ENCODE data around the gene ATRNL1. TPM values are rescaled to one million over a fixed set of nuclear protein-coding genes. Genes with fewer than 3 reads are reported as not detected.

Gene ATRNL1
- total RNA-seq, 4 donors from 2014 or later: 137 to 431 (median 202) TPM

- H3K9me3 ChIP-seq: no peaks in the 10 kb centered on the region
- no peaks in the 10 kb centered on the region for H3K4me1 ChIP-seq
- intact Hi-C loops (cut with DNase I; ENCODE audit: low total_unique reads): no loop called here
- H3K27me3 ChIP-seq: no peaks in the 10 kb centered on the region
- TF ChIP-seq CTCF (IDR thresholded peaks at IDR 0.05) (no peak), POLR2A (IDR thresholded peaks at IDR 0.05) (no peak)
- H3K4me3 ChIP-seq: no peak overlapping the region
- DNase-seq: no peak
- no peak overlapping the region for H3K27ac ChIP-seq
- no peaks in the 10 kb centered on the region for H3K36me3 ChIP-seq
These were observed 560.3 kb downstream of the ATRNL1 start for GRCh38 chr10:115653473-115653872.

GRCh38 chr10:115654961-115655360, 561.8 kb downstream of the ATRNL1 start:
- Histone ChIP-seq H3K4me3 (no peak overlapping the region), H3K27ac (no peak overlapping the region), H3K27me3 (no peaks in the 10 kb centered on the region), H3K36me3 (no peaks in the 10 kb centered on the region), H3K9me3 (no peaks in the 10 kb centered on the region), H3K4me1 (no peaks in the 10 kb centered on the region)
- intact Hi-C loops (cut with DNase I; ENCODE audit: low total_unique reads): no loop called here
- no peak for TF ChIP-seq CTCF (IDR thresholded peaks at IDR 0.05)
- no peak for TF ChIP-seq POLR2A (IDR thresholded peaks at IDR 0.05)
- no peak for DNase-seq

GRCh38 chr10:115657161-115657860, 564.1 kb downstream of the ATRNL1 start:
- intact Hi-C loops (cut with DNase I; ENCODE audit: low total_unique reads): no loop called here
- TF ChIP-seq CTCF (IDR thresholded peaks at IDR 0.05) (no peak), POLR2A (IDR thresholded peaks at IDR 0.05) (no peak)

GRCh38 chr10:115659616-115660015, 566.5 kb downstream of the ATRNL1 start:
- H3K27ac ChIP-seq: no peak overlapping the region
- intact Hi-C loops (cut with DNase I; ENCODE audit: low total_unique reads): no loop called here
- DNase-seq: no peak
- no peaks in the 10 kb centered on the region for H3K4me1 ChIP-seq
- TF ChIP-seq CTCF (IDR thresholded peaks at IDR 0.05) (no peak), POLR2A (IDR thresholded peaks at IDR 0.05) (no peak)
- no peaks in the 10 kb centered on the region for H3K9me3 ChIP-seq
- no peaks in the 10 kb centered on the region for H3K27me3 ChIP-seq
- H3K36me3 ChIP-seq: no peaks in the 10 kb centered on the region
- H3K4me3 ChIP-seq: no peak overlapping the region

More at GRCh38 chr10:115657161-115657860, 564.1 kb downstream of the ATRNL1 start:
- Histone ChIP-seq H3K27me3 (no peaks in the 10 kb centered on the region), H3K4me1 (no peaks in the 10 kb centered on the region), H3K36me3 (no peaks in the 10 kb centered on the region), H3K9me3 (no peaks in the 10 kb centered on the region), H3K27ac (no peak overlapping the region), H3K4me3 (no peak overlapping the region)
- no peak for DNase-seq

- H3K27me3 ChIP-seq: no peaks in the 10 kb centered on the region
- no peak overlapping the region for H3K27ac ChIP-seq
- TF ChIP-seq POLR2A (IDR thresholded peaks at IDR 0.05) (no peak), CTCF (IDR thresholded peaks at IDR 0.05) (no peak)
- no peak overlapping the region for H3K4me3 ChIP-seq
- intact Hi-C loops (cut with DNase I; ENCODE audit: low total_unique reads): no loop called here
- H3K9me3 ChIP-seq: no peaks in the 10 kb centered on the region
- H3K4me1 ChIP-seq: no peaks in the 10 kb centered on the region
- DNase-seq: no peak
- H3K36me3 ChIP-seq: no peaks in the 10 kb centered on the region
These were observed 567.2 kb downstream of the ATRNL1 start for GRCh38 chr10:115660391-115660790.
